SU-DHL-6 (cell line): Measurements from ENCODE around the gene ALK.

ENCODE experiments used
- H2AFZ ChIP-seq: fragments of 200-600 bp; sonication (generic); 2 replicates; pipeline ENCODE4 v1.6.1; 2014; ENCODE audit warnings: low read depth, mild to moderate bottlenecking, moderate library complexity, mixed read lengths, antibody characterized with exemption, low read length; ENCODE audit not compliant: severe bottlenecking
- H3F3A ChIP-seq: fragments of 200-600 bp; shearing (Covaris generic); 2 replicates; pipeline ENCODE4 v1.6.0; 2016; ENCODE audit warnings: antibody characterized with exemption, mild to moderate bottlenecking; ENCODE audit not compliant: insufficient read depth
- H3K27ac ChIP-seq: fragments of 200-600 bp; sonication (generic); 2 replicates; pipeline ENCODE4 v1.5.1; 2016; ENCODE audit warnings: low read depth, mild to moderate bottlenecking, low read length, moderate library complexity, mixed read lengths
- H3K27me3 ChIP-seq: fragments of 200-600 bp; sonication (generic), shearing (Covaris generic); 2 replicates; pipeline ENCODE4 v1.6.0; 2014; ENCODE audit warnings: mild to moderate bottlenecking, low read length
- H3K36me3 ChIP-seq: fragments of 200-600 bp; sonication (generic); 2 replicates; pipeline ENCODE4 v1.6.1; 2014; ENCODE audit warnings: mild to moderate bottlenecking, low read length, mixed read lengths
- H3K4me2 ChIP-seq: fragments of 300-600, 200-600 bp; shearing (Covaris generic), sonication (generic); 2 replicates; pipeline ENCODE4 v1.6.0; 2014; ENCODE audit warnings: low read length, low read depth, mild to moderate bottlenecking; ENCODE audit not compliant: poor library complexity, severe bottlenecking
- H3K4me3 ChIP-seq: fragments of 200-600 bp; sonication (generic); 2 replicates; pipeline ENCODE4 v1.5.1; 2014; ENCODE audit warnings: antibody characterized with exemption, low read length, mild to moderate bottlenecking, mixed read lengths; ENCODE audit not compliant: insufficient read depth, poor library complexity, severe bottlenecking
- H3K79me2 ChIP-seq: fragments of 200-600 bp; sonication (generic); 2 replicates; pipeline ENCODE4 v1.6.1; 2014; ENCODE audit warnings: mild to moderate bottlenecking, low read length, moderate library complexity; ENCODE audit not compliant: insufficient read depth
- H3K9ac ChIP-seq: fragments of 200-600 bp; sonication (generic); 2 replicates; pipeline ENCODE4 v1.7.0; 2014; ENCODE audit warnings: mild to moderate bottlenecking, low read length
- H3K9me2 ChIP-seq: fragments of 200-600 bp; sonication (generic); replicated peaks from 2 replicates; pipeline ENCODE4 v1.6.1; 2014; ENCODE audit warnings: low read length; ENCODE audit not compliant: insufficient read depth
- H3K9me3 ChIP-seq: fragments of 200-600 bp; sonication (generic); 2 replicates; pipeline ENCODE4 v1.6.1; 2014; ENCODE audit warnings: low read length, mixed read lengths; ENCODE audit not compliant: insufficient read depth
- H4K20me1 ChIP-seq: fragments of 200-600 bp; sonication (generic); 2 replicates; pipeline ENCODE4 v1.6.1; 2014; ENCODE audit warnings: low read depth, mild to moderate bottlenecking, antibody characterized with exemption, low read length, moderate library complexity, mixed read lengths
- EZH2phosphoT487 ChIP-seq: fragments of 200-600 bp; sonication (generic), shearing (Covaris generic); conservative IDR thresholded peaks from 2 replicates; pipeline ENCODE4 v1.6.1; 2018; ENCODE audit warnings: mild to moderate bottlenecking, antibody characterized with exemption, low read length, moderate library complexity, mixed read lengths
- TF ChIP-seq, protein P1 (sequence below): fragments of 200-600 bp; sonication (generic); IDR thresholded peaks from one replicate; pipeline ENCODE4 v1.5.1; 2017; ENCODE audit warnings: antibody characterized with exemption, mild to moderate bottlenecking, low read length, moderate library complexity; ENCODE audit not compliant: insufficient read depth, poor library complexity, severe bottlenecking

Gene ALK

DNA sequence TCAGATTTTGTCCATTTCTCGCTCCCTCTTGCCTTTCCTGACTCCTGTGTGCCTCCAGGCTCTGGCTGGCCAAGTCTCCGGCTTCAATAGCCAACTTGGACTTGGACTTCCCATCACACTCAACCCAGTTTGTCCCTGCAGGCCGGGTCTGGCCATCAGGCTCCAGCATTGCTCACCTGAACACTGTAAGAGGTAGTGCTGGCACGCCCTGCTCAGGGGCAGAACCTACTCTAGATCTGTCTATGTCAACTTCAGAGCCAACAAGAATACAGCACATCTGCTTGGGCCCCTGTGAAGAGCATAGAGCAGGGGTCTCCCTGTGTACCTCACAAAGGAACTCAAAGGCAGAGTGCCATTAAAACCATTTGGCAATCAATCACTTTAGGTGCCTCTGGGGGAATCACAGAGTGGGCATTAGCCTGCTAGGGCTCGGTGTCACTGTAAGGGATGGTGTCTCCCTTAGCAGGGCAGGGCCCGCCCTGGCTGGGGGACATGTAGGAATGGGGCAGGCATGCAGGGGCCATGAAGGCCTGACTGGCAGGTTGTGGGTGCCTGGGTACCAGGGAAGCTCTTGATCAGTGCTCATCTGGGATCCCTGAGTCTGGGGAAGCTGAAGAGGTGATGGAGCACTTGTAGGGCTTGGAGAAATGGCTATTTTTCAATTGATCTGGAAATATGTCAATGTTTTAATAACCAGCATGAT is 480.3 kb downstream of the ALK start:
- Histone ChIP-seq H3K27ac (no peak overlapping the region), H3K9me3 (no peaks in the 10 kb centered on the region), H2AFZ (no peak overlapping the region), H3K4me3 (no peak overlapping the region), H3K9ac (no peak overlapping the region), H3K9me2 (no peaks in the 10 kb centered on the region), H3F3A (no peaks in the 10 kb centered on the region), H4K20me1 (no peaks in the 10 kb centered on the region), H3K27me3 (no peaks in the 10 kb centered on the region), H3K79me2 (no peaks in the 10 kb centered on the region), H3K36me3 (no peaks in the 10 kb centered on the region), H3K4me2 (no peak overlapping the region)
- TF ChIP-seq, protein P1, sequence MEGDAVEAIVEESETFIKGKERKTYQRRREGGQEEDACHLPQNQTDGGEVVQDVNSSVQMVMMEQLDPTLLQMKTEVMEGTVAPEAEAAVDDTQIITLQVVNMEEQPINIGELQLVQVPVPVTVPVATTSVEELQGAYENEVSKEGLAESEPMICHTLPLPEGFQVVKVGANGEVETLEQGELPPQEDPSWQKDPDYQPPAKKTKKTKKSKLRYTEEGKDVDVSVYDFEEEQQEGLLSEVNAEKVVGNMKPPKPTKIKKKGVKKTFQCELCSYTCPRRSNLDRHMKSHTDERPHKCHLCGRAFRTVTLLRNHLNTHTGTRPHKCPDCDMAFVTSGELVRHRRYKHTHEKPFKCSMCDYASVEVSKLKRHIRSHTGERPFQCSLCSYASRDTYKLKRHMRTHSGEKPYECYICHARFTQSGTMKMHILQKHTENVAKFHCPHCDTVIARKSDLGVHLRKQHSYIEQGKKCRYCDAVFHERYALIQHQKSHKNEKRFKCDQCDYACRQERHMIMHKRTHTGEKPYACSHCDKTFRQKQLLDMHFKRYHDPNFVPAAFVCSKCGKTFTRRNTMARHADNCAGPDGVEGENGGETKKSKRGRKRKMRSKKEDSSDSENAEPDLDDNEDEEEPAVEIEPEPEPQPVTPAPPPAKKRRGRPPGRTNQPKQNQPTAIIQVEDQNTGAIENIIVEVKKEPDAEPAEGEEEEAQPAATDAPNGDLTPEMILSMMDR = no peak
- no peak for TF ChIP-seq EZH2phosphoT487

DNA sequence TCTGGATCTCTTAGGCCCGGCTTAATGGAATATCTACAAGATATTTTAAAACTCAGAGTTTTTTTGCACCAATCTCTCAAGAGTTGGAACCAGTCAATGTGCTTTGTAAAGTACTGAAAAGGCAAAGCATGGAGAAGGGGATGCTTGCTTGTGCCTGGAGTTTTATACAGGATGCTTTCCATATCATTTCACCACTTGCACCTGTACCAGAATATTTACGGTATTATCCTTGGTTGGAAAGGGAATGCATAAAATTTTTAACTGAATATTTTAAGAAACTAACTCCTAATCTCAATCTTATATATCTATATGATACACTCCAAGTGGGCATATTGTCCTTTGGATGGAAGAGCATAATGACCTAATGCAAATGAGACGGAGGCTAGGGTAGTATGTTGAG is 487.5 kb downstream of the ALK start:
- no peak for TF ChIP-seq EZH2phosphoT487
- TF ChIP-seq, protein P1 = no peak
- H3K27ac ChIP-seq = no peak overlapping the region

DNA sequence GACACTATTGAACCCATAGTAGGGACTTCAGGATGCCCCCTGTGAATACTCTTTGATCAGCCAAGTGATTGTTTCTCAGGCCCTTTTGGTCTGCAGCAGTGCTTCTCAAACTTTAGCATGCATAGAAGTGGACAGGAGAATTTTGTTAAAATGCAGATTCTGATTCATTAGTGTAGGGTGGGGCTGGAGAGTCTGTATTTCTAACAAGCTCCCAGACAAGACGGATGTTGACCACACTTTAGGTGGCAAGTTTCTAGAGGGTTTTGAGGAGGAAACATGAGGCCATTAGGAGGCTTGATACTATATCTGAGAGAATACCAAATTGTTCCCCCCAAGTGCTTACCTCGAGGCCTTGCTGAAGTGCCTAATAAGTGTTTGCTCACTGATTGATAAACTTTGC is 488.3 kb downstream of the ALK start:
- Histone ChIP-seq H3K27me3 (no peaks in the 10 kb centered on the region), H2AFZ (no peak overlapping the region), H3K4me2 (no peak overlapping the region), H3K9me3 (no peaks in the 10 kb centered on the region), H3F3A (no peaks in the 10 kb centered on the region), H3K9me2 (no peaks in the 10 kb centered on the region), H3K36me3 (no peaks in the 10 kb centered on the region), H3K27ac (no peak overlapping the region), H3K4me3 (no peak overlapping the region), H3K9ac (no peak overlapping the region), H4K20me1 (no peaks in the 10 kb centered on the region), H3K79me2 (no peaks in the 10 kb centered on the region)
- no peak for TF ChIP-seq EZH2phosphoT487

More for the DNA sequence above, 487.5 kb downstream of the ALK start:
- no peak overlapping the region for H3K9ac ChIP-seq
- no peaks in the 10 kb centered on the region for H3K9me2 ChIP-seq
- H3K27me3 ChIP-seq = no peaks in the 10 kb centered on the region
- no peaks in the 10 kb centered on the region for H4K20me1 ChIP-seq
- H3K4me3 ChIP-seq = no peak overlapping the region
- no peak overlapping the region for H3K4me2 ChIP-seq
- H3F3A ChIP-seq = no peaks in the 10 kb centered on the region
- no peaks in the 10 kb centered on the region for H3K79me2 ChIP-seq
- no peaks in the 10 kb centered on the region for H3K9me3 ChIP-seq
- no peak overlapping the region for H2AFZ ChIP-seq
- H3K36me3 ChIP-seq = no peaks in the 10 kb centered on the region

DNA sequence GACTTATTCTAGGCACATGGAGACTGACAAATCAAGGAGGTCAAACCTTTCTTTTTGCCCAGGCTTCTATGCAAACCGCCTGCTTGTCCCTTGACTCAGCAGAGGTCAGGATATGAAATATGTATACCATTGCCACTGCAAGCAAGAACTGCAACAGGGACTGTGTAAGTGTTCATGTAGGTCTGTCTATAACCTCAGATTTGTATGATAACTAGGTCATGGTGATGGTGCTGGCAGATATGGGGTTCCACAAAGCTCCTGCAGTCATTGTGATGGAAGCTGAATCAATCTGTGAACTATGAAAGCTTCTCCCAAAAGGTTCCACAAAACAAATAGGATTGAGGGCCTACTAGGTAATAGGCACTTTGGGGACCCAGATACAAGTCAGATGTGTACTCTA is 489.9 kb downstream of the ALK start:
- Histone ChIP-seq H3K4me2 (no peak overlapping the region), H4K20me1 (no peaks in the 10 kb centered on the region), H3K9me2 (no peaks in the 10 kb centered on the region), H3K27me3 (no peaks in the 10 kb centered on the region), H3K4me3 (no peak overlapping the region), H3F3A (no peaks in the 10 kb centered on the region), H3K27ac (no peak overlapping the region), H3K79me2 (no peaks in the 10 kb centered on the region), H3K36me3 (no peaks in the 10 kb centered on the region), H3K9ac (no peak overlapping the region), H2AFZ (no peak overlapping the region), H3K9me3 (no peaks in the 10 kb centered on the region)
- TF ChIP-seq, protein P1 = no peak
- TF ChIP-seq EZH2phosphoT487 = no peak
